Cardiac fibroblast (primary cell): Measurements from ENCODE around the gene OR1F1.

ENCODE experiments used
- DNase-seq, 2 donors: peaks; one replicate each; pipeline versions ENCODE4 v3.0.0 to v3.0.0-alpha.2; 2010; ENCODE audit warnings: low read depth in 2 of 2
- H3K4me3 ChIP-seq, 2 donors: replicated peaks in 1 of 2; 1 replicate in 1 of 2; 2 replicates in 1 of 2; pipeline ENCODE4 v1.5.1; 2011; ENCODE audit warnings: low read depth in 2 of 2, low read length in 2 of 2, mild to moderate bottlenecking in 2 of 2, moderate library complexity in 1 of 2
- CTCF ChIP-seq: IDR thresholded peaks from one replicate; pipeline ENCODE4 v1.5.1; 2011; ENCODE audit warnings: low read depth, mild to moderate bottlenecking, low read length, inconsistent platforms

Gene OR1F1

GRCh38 chr16:3142327-3142726, 45.7 kb upstream of the OR1F1 start:
- TF ChIP-seq CTCF, result no peak
- no peak overlapping the region for H3K4me3 ChIP-seq
- no peak for DNase-seq

- no peak for DNase-seq
- TF ChIP-seq CTCF, result no peak
- no peak overlapping the region for H3K4me3 ChIP-seq
These were observed 45.2 kb upstream of the OR1F1 start for GRCh38 chr16:3142770-3143169.

- no peak for DNase-seq
- no peak for TF ChIP-seq CTCF
- no peak overlapping the region for H3K4me3 ChIP-seq
These were observed 44.8 kb upstream of the OR1F1 start for GRCh38 chr16:3143189-3143588.

GRCh38 chr16:3143598-3144320, 44.2 kb upstream of the OR1F1 start:
- TF ChIP-seq CTCF, result no peak
- DNase-seq, result no peak

GRCh38 chr16:3144321-3144983, 43.6 kb upstream of the OR1F1 start:
- no peak for DNase-seq
- no peak overlapping the region for H3K4me3 ChIP-seq
- TF ChIP-seq CTCF, result no peak

More at GRCh38 chr16:3143598-3144320, 44.2 kb upstream of the OR1F1 start:
- H3K4me3 ChIP-seq, result no peak overlapping the region

- TF ChIP-seq CTCF, result no peak
- no peak for DNase-seq
- no peak overlapping the region for H3K4me3 ChIP-seq
These were observed 42.9 kb upstream of the OR1F1 start for GRCh38 chr16:3145151-3145550.
